GM12891 (cell line): ENCODE results near the gene TIMP2.
"Not testable (repeated sequence)": the region's sequence is repeated elsewhere in the genome, so short reads cannot be mapped to it uniquely, and the experiment has no call there.

ENCODE experiments used
- DNase-seq: peaks from one replicate; pipeline ENCODE4 v3.0.0; 2011; ENCODE audit warnings: low spot score; ENCODE audit not compliant: insufficient read length
- FAIRE-seq: peaks from 2 replicates; lab custom pipeline; 2011; peaks lifted over from hg19 to GRCh38; lab: Jason Lieb, UNC
- PAX5 ChIP-seq: IDR thresholded peaks from 2 replicates; pipeline ENCODE4 v1.6.1; 2011; ENCODE audit warnings: low read length, moderate library complexity, mild to moderate bottlenecking; ENCODE audit not compliant: insufficient read depth, severe bottlenecking
- POLR2A ChIP-seq: IDR thresholded peaks from 2 replicates; pipeline ENCODE4 v1.6.1; 2011; ENCODE audit warnings: low read depth, low read length, control low read depth
- POLR2AphosphoS5 ChIP-seq: IDR thresholded peaks from 2 replicates; pipeline ENCODE4 v1.6.1; 2011; ENCODE audit warnings: low read depth, low read length, control low read depth
- POU2F2 ChIP-seq: IDR thresholded peaks from 2 replicates; pipeline ENCODE4 v1.6.1; 2011; ENCODE audit warnings: low read depth, mild to moderate bottlenecking, control low read depth, low read length, moderate library complexity
- SPI1 ChIP-seq: IDR thresholded peaks from 2 replicates; pipeline ENCODE4 v1.6.1; 2011; ENCODE audit warnings: low read depth, low read length, control low read depth
- TAF1 ChIP-seq: IDR thresholded peaks from 2 replicates; pipeline ENCODE4 v1.6.1; 2011; ENCODE audit warnings: low read depth, low read length, control low read depth

TIMP2 gene

DNA sequence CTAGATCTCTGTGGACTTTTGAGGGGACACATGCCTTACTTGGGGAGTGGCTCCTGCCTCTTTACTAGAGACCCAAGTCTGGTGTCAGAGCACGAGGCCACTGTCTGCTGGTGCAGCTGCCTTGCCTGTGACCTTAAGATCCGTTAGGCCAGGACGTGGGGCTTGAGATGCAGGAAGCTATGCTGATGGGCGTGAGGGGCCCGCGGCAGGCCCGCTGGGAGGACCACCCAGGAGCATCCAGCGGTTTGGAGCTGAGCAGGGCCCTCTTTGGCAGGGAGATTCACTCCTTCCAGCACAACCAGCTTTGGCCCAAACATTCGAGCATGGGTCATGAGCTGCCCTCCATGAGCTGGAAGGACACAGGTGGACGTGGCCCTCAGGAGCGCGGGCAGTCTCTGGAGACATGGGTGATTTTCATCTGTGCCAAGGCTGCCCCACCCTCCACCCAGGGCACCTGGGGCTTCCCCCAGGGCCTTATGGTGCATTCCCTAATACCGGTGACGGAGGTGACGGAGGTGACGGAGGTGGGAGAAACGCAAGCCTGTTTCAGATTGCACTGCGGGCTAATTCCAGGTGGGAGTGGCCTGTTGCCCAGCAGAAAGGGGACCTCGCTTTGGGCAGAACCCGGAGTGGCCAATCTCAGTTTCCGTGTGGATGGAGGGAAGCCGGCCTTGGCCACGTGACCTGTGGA lies 41.9 kb upstream of the TIMP2 start:
- FAIRE-seq, result no peak
- DNase-seq, result no peak
- TF ChIP-seq PAX5 (no peak), POLR2A (no peak), SPI1 (no peak), TAF1 (no peak), POLR2AphosphoS5 (no peak), POU2F2 (no peak)

- TF ChIP-seq POLR2A, result no peak
- no peak for TF ChIP-seq PAX5
- TF ChIP-seq SPI1, result no peak
- no peak for TF ChIP-seq POU2F2
- no peak for FAIRE-seq
Measured at GRCh38 chr17:78966123-78966813, 41.1 kb upstream of the TIMP2 start.

GRCh38 chr17:78965491-78965924 lies 40.3 kb upstream of the TIMP2 start:
- no peak for TF ChIP-seq POLR2A
- TF ChIP-seq POLR2AphosphoS5, result no peak
- no peak for TF ChIP-seq PAX5
- TF ChIP-seq POU2F2, result no peak
- no peak for TF ChIP-seq SPI1
- TF ChIP-seq TAF1, result no peak
- DNase-seq (no peak), FAIRE-seq (no peak)

More at GRCh38 chr17:78966123-78966813, 41.1 kb upstream of the TIMP2 start:
- no peak for DNase-seq

DNA sequence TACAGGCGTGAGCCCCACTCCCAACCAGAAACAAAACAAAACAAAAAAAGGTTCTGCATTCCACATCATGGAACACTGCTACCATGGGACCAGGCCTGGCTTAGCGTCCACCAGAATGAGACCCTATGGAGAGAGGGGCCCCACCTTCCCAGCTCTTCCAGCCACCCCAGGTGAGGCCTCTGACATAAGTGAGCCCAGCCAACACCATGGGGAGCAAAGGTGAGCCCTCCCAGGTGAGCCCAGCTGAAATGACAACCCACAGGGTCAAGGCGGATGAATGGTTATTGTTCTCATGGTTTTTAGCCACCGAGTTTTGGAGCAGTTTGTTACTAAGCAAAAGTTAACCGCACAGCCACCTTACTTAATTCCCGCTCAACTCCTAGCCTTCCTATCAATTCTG lies 38.2 kb upstream of the TIMP2 start:
- no peak for FAIRE-seq
- DNase-seq, result no peak
- TF ChIP-seq SPI1 (no peak), POLR2AphosphoS5 (no peak), POLR2A (no peak)

GRCh38 chr17:78962984-78963348 lies 37.8 kb upstream of the TIMP2 start:
- not testable (repeated sequence) for DNase-seq, FAIRE-seq

- no peak for DNase-seq
- no peak for FAIRE-seq
- no peak for TF ChIP-seq POLR2AphosphoS5
- no peak for TF ChIP-seq POU2F2
- no peak for TF ChIP-seq POLR2A
- TF ChIP-seq SPI1, result no peak
- TF ChIP-seq TAF1, result no peak
- no peak for TF ChIP-seq PAX5
Measured at GRCh38 chr17:78962345-78962983, 37.3 kb upstream of the TIMP2 start.

GRCh38 chr17:78961571-78961970 lies 36.4 kb upstream of the TIMP2 start:
- no peak for DNase-seq
- no peak for FAIRE-seq
- TF ChIP-seq SPI1 (no peak), POLR2AphosphoS5 (no peak), PAX5 (no peak)

- FAIRE-seq (no peak), DNase-seq (no peak)
- no peak for TF ChIP-seq PAX5
- no peak for TF ChIP-seq POU2F2
- no peak for TF ChIP-seq POLR2AphosphoS5
- TF ChIP-seq TAF1, result no peak
- no peak for TF ChIP-seq SPI1
Measured at GRCh38 chr17:78960928-78961327, 35.7 kb upstream of the TIMP2 start.

- FAIRE-seq (no peak), DNase-seq (no peak)
- TF ChIP-seq POLR2A, result no peak
- no peak for TF ChIP-seq POLR2AphosphoS5
- TF ChIP-seq PAX5, result no peak
- no peak for TF ChIP-seq POU2F2
- TF ChIP-seq TAF1, result no peak
- TF ChIP-seq SPI1, result no peak
Measured at GRCh38 chr17:78959803-78960202, 34.6 kb upstream of the TIMP2 start.

- no peak for DNase-seq
- FAIRE-seq, result no peak
- TF ChIP-seq SPI1 (no peak), TAF1 (no peak), POLR2A (no peak), POU2F2 (no peak), PAX5 (no peak), POLR2AphosphoS5 (no peak)
Measured at GRCh38 chr17:78958641-78959127, 33.5 kb upstream of the TIMP2 start.

DNA sequence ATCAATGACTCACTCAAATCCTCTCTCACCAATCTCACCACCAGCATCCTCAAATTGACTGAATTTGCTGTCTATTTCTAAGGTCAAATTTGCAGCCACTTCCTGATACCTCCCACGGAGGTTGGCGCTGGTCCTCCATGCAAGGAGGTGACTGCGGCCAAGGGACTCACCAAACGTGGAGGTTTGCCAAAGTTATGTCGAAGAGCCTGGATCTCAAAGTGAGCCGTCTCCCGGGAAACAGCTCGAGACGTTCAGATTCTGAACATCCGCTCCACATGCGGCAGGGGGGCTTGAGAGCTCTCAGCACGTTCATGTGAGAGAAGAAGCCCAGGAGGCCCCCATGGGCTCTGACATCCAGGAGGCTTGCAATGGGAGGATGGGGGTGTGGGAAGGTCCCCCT lies 31.9 kb upstream of the TIMP2 start:
- TF ChIP-seq PAX5, result no peak
- no peak for TF ChIP-seq POU2F2
- no peak for TF ChIP-seq TAF1
- no peak for TF ChIP-seq POLR2A
- TF ChIP-seq SPI1, result no peak
- TF ChIP-seq POLR2AphosphoS5, result no peak
- DNase-seq (no peak), FAIRE-seq (no peak)
